ENCODE results near the gene CD300H.

DNA sequence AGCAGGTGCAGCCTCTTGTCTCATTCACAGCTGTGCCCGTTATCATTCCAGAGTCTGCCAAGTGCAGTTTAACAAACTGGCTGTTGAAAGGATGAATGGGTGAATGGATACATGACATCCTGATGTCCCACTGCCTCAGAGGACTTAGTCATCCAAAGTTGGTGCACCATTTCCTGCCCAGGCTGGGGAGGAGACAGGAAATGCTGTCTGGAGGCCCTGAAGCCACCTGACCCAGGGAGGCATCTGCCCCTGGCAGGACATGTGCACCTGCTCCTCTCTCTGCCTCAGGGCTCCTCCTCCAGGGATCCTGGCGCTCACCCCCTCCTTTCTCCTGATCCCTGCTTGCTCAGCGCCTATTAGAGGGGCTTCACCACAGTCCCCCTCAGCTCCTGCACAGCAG, 19.6 kb downstream of the CD300H start:
- TF ChIP-seq, protein P1, sequence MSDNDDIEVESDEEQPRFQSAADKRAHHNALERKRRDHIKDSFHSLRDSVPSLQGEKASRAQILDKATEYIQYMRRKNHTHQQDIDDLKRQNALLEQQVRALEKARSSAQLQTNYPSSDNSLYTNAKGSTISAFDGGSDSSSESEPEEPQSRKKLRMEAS (IDR thresholded peaks at IDR 0.05), result no peak
- TF ChIP-seq, protein P2, sequence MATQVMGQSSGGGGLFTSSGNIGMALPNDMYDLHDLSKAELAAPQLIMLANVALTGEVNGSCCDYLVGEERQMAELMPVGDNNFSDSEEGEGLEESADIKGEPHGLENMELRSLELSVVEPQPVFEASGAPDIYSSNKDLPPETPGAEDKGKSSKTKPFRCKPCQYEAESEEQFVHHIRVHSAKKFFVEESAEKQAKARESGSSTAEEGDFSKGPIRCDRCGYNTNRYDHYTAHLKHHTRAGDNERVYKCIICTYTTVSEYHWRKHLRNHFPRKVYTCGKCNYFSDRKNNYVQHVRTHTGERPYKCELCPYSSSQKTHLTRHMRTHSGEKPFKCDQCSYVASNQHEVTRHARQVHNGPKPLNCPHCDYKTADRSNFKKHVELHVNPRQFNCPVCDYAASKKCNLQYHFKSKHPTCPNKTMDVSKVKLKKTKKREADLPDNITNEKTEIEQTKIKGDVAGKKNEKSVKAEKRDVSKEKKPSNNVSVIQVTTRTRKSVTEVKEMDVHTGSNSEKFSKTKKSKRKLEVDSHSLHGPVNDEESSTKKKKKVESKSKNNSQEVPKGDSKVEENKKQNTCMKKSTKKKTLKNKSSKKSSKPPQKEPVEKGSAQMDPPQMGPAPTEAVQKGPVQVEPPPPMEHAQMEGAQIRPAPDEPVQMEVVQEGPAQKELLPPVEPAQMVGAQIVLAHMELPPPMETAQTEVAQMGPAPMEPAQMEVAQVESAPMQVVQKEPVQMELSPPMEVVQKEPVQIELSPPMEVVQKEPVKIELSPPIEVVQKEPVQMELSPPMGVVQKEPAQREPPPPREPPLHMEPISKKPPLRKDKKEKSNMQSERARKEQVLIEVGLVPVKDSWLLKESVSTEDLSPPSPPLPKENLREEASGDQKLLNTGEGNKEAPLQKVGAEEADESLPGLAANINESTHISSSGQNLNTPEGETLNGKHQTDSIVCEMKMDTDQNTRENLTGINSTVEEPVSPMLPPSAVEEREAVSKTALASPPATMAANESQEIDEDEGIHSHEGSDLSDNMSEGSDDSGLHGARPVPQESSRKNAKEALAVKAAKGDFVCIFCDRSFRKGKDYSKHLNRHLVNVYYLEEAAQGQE (IDR thresholded peaks at IDR 0.05; ENCODE audit: low read depth), result no peak
- TF ChIP-seq CEBPB (IDR thresholded peaks at IDR 0.05) (no peak), TAF1 (IDR thresholded peaks at IDR 0.05; ENCODE audit: low read depth) (no peak), FOXM1 (IDR thresholded peaks at IDR 0.05; ENCODE audit: borderline replicate concordance, low read depth) (no peak), EP300 (IDR thresholded peaks at IDR 0.05; ENCODE audit: borderline replicate concordance) (no peak)

Data from Ishikawa (cell line).